ES-I3 (cell line): ENCODE measurements around the gene NOP56.

Source experiments
- H3K36me3 ChIP-seq: 2 replicates; pipeline ENCODE4 v1.6.1; 2013; ENCODE audit warnings: mild to moderate bottlenecking, low read length, control low read depth, moderate library complexity; ENCODE audit not compliant: insufficient read depth
- H3K4me1 ChIP-seq: 2 replicates; pipeline ENCODE4 v1.6.1; 2013; ENCODE audit warnings: mild to moderate bottlenecking, control low read depth, low read length; ENCODE audit not compliant: insufficient read depth
- H3K9ac ChIP-seq: 2 replicates; pipeline ENCODE4 v1.6.1; 2013; ENCODE audit warnings: low read depth, mild to moderate bottlenecking, low read length, moderate library complexity
- H3K9me3 ChIP-seq: 2 replicates; pipeline ENCODE4 v1.6.1; 2013; ENCODE audit warnings: mild to moderate bottlenecking, low read length, moderate library complexity; ENCODE audit not compliant: control insufficient read depth, insufficient read depth

Gene NOP56

GRCh38 chr20:2624190-2624589 lies 28.2 kb upstream of the NOP56 start:
- Histone ChIP-seq H3K4me1 (no peaks in the 10 kb centered on the region), H3K36me3 (no peaks in the 10 kb centered on the region), H3K9me3 (no peaks in the 10 kb centered on the region), H3K9ac (no peak overlapping the region)

GRCh38 chr20:2625062-2625461 lies 27.4 kb upstream of the NOP56 start:
- no peak overlapping the region for H3K9ac ChIP-seq
- no peaks in the 10 kb centered on the region for H3K9me3 ChIP-seq
- no peaks in the 10 kb centered on the region for H3K4me1 ChIP-seq
- no peaks in the 10 kb centered on the region for H3K36me3 ChIP-seq

GRCh38 chr20:2626853-2627541 lies 25.4 kb upstream of the NOP56 start:
- no peaks in the 10 kb centered on the region for H3K36me3 ChIP-seq
- no peak overlapping the region for H3K9ac ChIP-seq
- no peaks in the 10 kb centered on the region for H3K9me3 ChIP-seq
- H3K4me1 ChIP-seq = no peaks in the 10 kb centered on the region

- Histone ChIP-seq H3K4me1 (no peaks in the 10 kb centered on the region), H3K9ac (no peak overlapping the region), H3K9me3 (no peaks in the 10 kb centered on the region), H3K36me3 (no peaks in the 10 kb centered on the region)
Measured at GRCh38 chr20:2631228-2631627, 21.2 kb upstream of the NOP56 start.

GRCh38 chr20:2633381-2633780 lies 19.1 kb upstream of the NOP56 start:
- Histone ChIP-seq H3K9ac (no peak overlapping the region), H3K9me3 (no peaks in the 10 kb centered on the region), H3K36me3 (no peaks in the 10 kb centered on the region), H3K4me1 (no peaks in the 10 kb centered on the region)

- Histone ChIP-seq H3K4me1 (no peaks in the 10 kb centered on the region), H3K9me3 (no peaks in the 10 kb centered on the region), H3K9ac (no peak overlapping the region), H3K36me3 (no peaks in the 10 kb centered on the region)
Measured at GRCh38 chr20:2637246-2637645, 15.2 kb upstream of the NOP56 start.

GRCh38 chr20:2640260-2640659 lies 12.2 kb upstream of the NOP56 start:
- H3K4me1 ChIP-seq = no peaks in the 10 kb centered on the region
- no peak overlapping the region for H3K9ac ChIP-seq
- no peaks in the 10 kb centered on the region for H3K36me3 ChIP-seq
- H3K9me3 ChIP-seq = no peaks in the 10 kb centered on the region

- H3K4me1 ChIP-seq = no peaks in the 10 kb centered on the region
Measured at GRCh38 chr20:2640899-2641298, 11.5 kb upstream of the NOP56 start.

GRCh38 chr20:2643708-2644107 lies 8.7 kb upstream of the NOP56 start:
- no peak overlapping the region for H3K9ac ChIP-seq
- H3K36me3 ChIP-seq = no peaks in the 10 kb centered on the region
- no peaks in the 10 kb centered on the region for H3K9me3 ChIP-seq
- H3K4me1 ChIP-seq = no peaks in the 10 kb centered on the region

More at GRCh38 chr20:2640899-2641298, 11.5 kb upstream of the NOP56 start:
- H3K9ac ChIP-seq = no peak overlapping the region
- no peaks in the 10 kb centered on the region for H3K9me3 ChIP-seq
- H3K36me3 ChIP-seq = no peaks in the 10 kb centered on the region

- Histone ChIP-seq H3K9me3 (no peaks in the 10 kb centered on the region), H3K9ac (peak overlapping the region; percentile 73), H3K4me1 (peaks cover 4% of the 10 kb centered on the region; the same call in 1 of the 2 replicates), H3K36me3 (peaks cover 41% of the 10 kb centered on the region)
Measured at GRCh38 chr20:2652724-2653555, 508 bp downstream of the NOP56 start.

- H3K36me3 ChIP-seq = peaks cover 46% of the 10 kb centered on the region
- peak overlapping the region; percentile 73 for H3K9ac ChIP-seq
Measured at GRCh38 chr20:2653556-2654383, 1.3 kb downstream of the NOP56 start.

GRCh38 chr20:2654384-2654822 lies 2.0 kb downstream of the NOP56 start:
- peak overlapping the region; percentile 73; the same call in 1 of the 2 replicates for H3K9ac ChIP-seq
- H3K4me1 ChIP-seq = peaks cover 4% of the 10 kb centered on the region; the same call in 1 of the 2 replicates
- H3K36me3 ChIP-seq = peaks cover 46% of the 10 kb centered on the region
- H3K9me3 ChIP-seq = no peaks in the 10 kb centered on the region

More at GRCh38 chr20:2653556-2654383, 1.3 kb downstream of the NOP56 start:
- Histone ChIP-seq H3K4me1 (peaks cover 4% of the 10 kb centered on the region; the same call in 1 of the 2 replicates), H3K9me3 (no peaks in the 10 kb centered on the region)

GRCh38 chr20:2654831-2655230 lies 2.4 kb downstream of the NOP56 start:
- Histone ChIP-seq H3K9ac (no peak overlapping the region), H3K36me3 (peaks cover 46% of the 10 kb centered on the region), H3K9me3 (no peaks in the 10 kb centered on the region), H3K4me1 (peaks cover 4% of the 10 kb centered on the region; the same call in 1 of the 2 replicates)
